HepG2 (cell line): Measurements from ENCODE around the gene CDKN2AIP. TPM values are rescaled to one million over a fixed set of nuclear protein-coding genes. Genes with fewer than 3 reads are reported as not detected.
A peak's percentile ranks its signal among the peaks of the same experiment; 100 is the strongest.

Source experiments
- ARID3A ChIP-seq: IDR thresholded peaks from 2 replicates; pipeline ENCODE4 v1.6.1; 2012; ENCODE audit warnings: low read depth, low read length, improper control_type of control experiment
- ARID4A ChIP-seq: sonication (generic); formaldehyde crosslinking; IDR thresholded peaks from 2 replicates; pipeline ENCODE4 v1.5.0; 2020; ENCODE audit warnings: mild to moderate bottlenecking, missing genetic modification reagents, borderline replicate concordance
- DNMT1 ChIP-seq: sonication (generic); formaldehyde crosslinking; IDR thresholded peaks from 2 replicates; pipeline ENCODE4 v1.5.1; 2020; ENCODE audit warnings: mild to moderate bottlenecking, missing genetic modification reagents
- FOXC1 ChIP-seq: sonication (generic); formaldehyde crosslinking; IDR thresholded peaks from 2 replicates; pipeline ENCODE4 v1.8.0; 2022; ENCODE audit warnings: mild to moderate bottlenecking, missing genetic modification reagents, borderline replicate concordance
- GMEB1 ChIP-seq: sonication (generic); formaldehyde crosslinking; IDR thresholded peaks from 2 replicates; pipeline ENCODE4 v1.5.1; 2020; ENCODE audit warnings: missing genetic modification reagents, mild to moderate bottlenecking, borderline replicate concordance
- HIVEP1 ChIP-seq: sonication (generic); formaldehyde crosslinking; IDR thresholded peaks from 2 replicates; pipeline ENCODE4 v1.4.0; 2020; ENCODE audit warnings: mild to moderate bottlenecking, missing genetic modification reagents
- IRF1 ChIP-seq: sonication (generic); formaldehyde crosslinking; IDR thresholded peaks from 2 replicates; pipeline ENCODE4 v1.4.0; 2020; ENCODE audit warnings: low read depth, mild to moderate bottlenecking, missing genetic modification reagents
- NR1H2 ChIP-seq: sonication (generic); formaldehyde crosslinking; IDR thresholded peaks from 2 replicates; pipeline ENCODE4 v1.8.1; 2022; ENCODE audit warnings: low read depth, missing genetic modification reagents, borderline replicate concordance
- RARA ChIP-seq: IDR thresholded peaks from 2 replicates; pipeline ENCODE4 v1.6.1; 2016; ENCODE audit warnings: missing genetic modification reagents, missing compliant biosample characterization
- SNAPC4 ChIP-seq: sonication (generic); formaldehyde crosslinking; IDR thresholded peaks from 2 replicates; pipeline ENCODE4 v1.4.0; 2020; ENCODE audit warnings: mild to moderate bottlenecking, missing genetic modification reagents
- ZNF501 ChIP-seq: sonication (generic); formaldehyde crosslinking; IDR thresholded peaks from 2 replicates; pipeline ENCODE4 v1.5.1; 2020; ENCODE audit warnings: mild to moderate bottlenecking, moderate library complexity, missing genetic modification reagents
- ZNF660 ChIP-seq: sonication (generic); formaldehyde crosslinking; IDR thresholded peaks from 2 replicates; pipeline ENCODE4 v1.5.1; 2020; ENCODE audit warnings: mild to moderate bottlenecking, low read depth, missing genetic modification reagents, borderline replicate concordance
- ZNF770 ChIP-seq: sonication (generic); formaldehyde crosslinking; IDR thresholded peaks from 2 replicates; pipeline ENCODE4 v1.5.0; 2020; ENCODE audit warnings: mild to moderate bottlenecking, missing genetic modification reagents
- polyA plus RNA-seq, 8 experiments: library from polyadenylated mRNA; depleted of rRNA in 3 of 8; stranded (reverse) in 7 of 8; unstranded in 1 of 8; fragments of >200 nt; fragmentation: Illumina TruSeq in 4 of 8; extraction: Trizol in 4 of 8; gene quantifications; 2 replicates each; pipeline versions ENCODE4 v1.2.1 to v1.2.3, GENCODE V29; 2011 to 2016; ENCODE audit warnings: low read depth in 4 of 8, missing spikeins in 1 of 8, mixed read lengths in 1 of 8; ENCODE audit not compliant: insufficient read depth in 1 of 8
- total RNA-seq, 5 experiments: library from RNA; depleted of rRNA; stranded (reverse); fragments of >200 nt; fragmentation: Illumina TruSeq; extraction: Trizol; gene quantifications; 2 replicates each; pipeline ENCODE4 v1.2.3, GENCODE V29; 2016; ENCODE audit warnings: low read depth in 1 of 5

The CDKN2AIP gene
- total and polyA plus RNA-seq, 2 of the 13 experiments (the other 11 are each of a cell fraction or from before 2014, with no cell fraction given) = 17.0 to 18.7 TPM

- TF ChIP-seq SNAPC4 (CRISPR knock-in tag) (no peak), FOXC1 (CRISPR knock-in tag) (no peak), RARA (CRISPR knock-in tag) (0 out of 2 replicates have a peak, but pooled peaks have one; percentile 11), ARID3A (peak; percentile 79), HIVEP1 (CRISPR knock-in tag) (no peak), DNMT1 (CRISPR knock-in tag) (no peak), ZNF770 (CRISPR knock-in tag) (no peak), ARID4A (CRISPR knock-in tag) (peak; percentile 15; the same call in 1 of the 2 replicates), IRF1 (no peak), ZNF660 (CRISPR knock-in tag) (no peak), ZNF501 (CRISPR knock-in tag) (no peak), GMEB1 (no peak), NR1H2 (CRISPR knock-in tag) (no peak)
These were observed 35.0 kb upstream of the CDKN2AIP start (continued) for GRCh38 chr4:183409483-183409882.
